ENCODE measurements around the gene DENND4C.
"Not testable (repeated sequence)": the region's sequence is repeated elsewhere in the genome, so short reads cannot be mapped to it uniquely, and the experiment has no call there.

DENND4C gene

GRCh38 chr9:19230355-19231125 lies at the start of gene DENND4C:
TSS of gene DENND4C (plus strand) at chr9:19230693. CDS start at chr9:19276175, 45,482 bp downstream.
- peak; percentile 76 for DNase-seq

GRCh38 chr9:19180991-19181390 lies 49.5 kb upstream of the DENND4C start:
- DNase-seq: no peak

GRCh38 chr9:19181561-19181960 lies 48.9 kb upstream of the DENND4C start:
- DNase-seq: no peak

DNA sequence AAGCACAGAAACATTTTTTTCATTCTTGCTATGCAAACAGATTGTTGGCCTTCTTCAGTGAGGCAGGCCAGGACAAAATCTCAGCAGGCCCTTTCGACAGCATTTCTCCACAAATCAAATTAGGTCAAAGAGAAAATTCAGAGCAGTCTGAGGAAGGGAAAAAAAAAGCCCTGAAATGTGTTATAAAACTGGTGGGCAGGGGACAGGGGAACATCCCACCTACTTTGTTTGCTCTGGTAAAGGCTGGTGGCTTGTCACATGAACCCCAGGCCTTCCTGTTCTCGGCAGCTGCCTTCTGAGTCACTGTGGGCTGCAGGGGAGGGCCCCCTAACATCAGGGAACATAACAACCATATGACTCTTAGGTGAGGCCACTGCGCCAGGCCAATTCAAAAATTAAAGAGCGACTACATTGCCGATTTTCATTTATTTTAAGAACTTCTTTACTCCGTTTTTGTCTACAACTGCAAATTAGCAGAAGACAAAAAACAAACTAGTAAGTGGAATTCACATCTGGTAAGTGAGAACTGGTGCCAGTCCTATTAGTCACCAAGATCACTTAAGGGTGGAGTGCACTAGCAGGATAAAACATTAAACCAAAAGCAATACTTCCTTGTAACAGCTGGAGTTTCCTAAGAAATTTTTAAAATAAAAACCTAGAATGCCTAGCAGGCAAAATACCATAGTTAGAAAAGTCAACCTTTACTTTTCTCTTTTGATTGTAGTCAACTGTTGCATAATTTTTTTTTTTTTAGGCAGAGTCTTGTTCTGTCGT lies 46.2 kb upstream of the DENND4C start:
- peak; percentile 59 for DNase-seq

DNA sequence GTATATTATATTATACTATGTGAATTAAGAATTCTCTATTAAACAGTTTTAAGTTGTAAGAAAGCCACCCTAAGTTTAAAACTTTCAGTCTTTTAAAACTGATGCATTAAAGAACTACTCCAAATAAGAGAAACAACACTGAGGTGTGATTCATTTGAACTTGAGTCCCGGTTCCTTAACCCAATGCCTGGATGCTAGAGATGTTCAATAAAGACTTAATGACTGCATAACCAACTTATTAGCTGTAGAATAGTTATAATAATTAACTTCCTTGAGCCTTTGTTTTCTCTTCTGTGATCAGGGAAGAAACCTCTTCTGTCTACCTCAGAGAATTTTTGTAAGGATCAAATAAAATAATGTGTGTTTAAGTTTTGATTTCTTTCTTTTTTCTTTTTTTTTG lies 45.3 kb upstream of the DENND4C start:
- DNase-seq: no peak

- no peak for DNase-seq
These were observed 44.3 kb upstream of the DENND4C start for GRCh38 chr9:19186232-19186631.

DNA sequence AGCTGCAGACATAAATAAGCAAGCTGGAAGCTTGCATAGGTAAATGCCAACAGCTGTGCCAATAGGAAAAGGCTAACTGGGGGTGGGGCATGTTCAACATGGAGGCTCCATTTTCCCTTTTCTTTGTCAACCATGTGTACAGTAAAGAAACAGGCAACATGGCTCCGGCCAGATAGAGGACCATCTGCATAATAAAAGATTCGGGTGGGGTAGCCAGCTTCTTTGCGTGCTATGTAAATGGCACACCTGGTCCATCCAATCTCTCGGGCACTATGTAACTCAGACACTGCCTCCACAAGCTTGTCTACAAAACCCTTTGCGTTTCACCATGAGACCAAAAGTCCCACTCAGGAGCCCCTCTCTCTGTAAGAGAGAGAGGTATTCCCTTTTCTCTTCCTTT lies 41.7 kb upstream of the DENND4C start:
- DNase-seq: no peak

GRCh38 chr9:19192202-19193028 lies 38.1 kb upstream of the DENND4C start:
- DNase-seq: no peak

DNA sequence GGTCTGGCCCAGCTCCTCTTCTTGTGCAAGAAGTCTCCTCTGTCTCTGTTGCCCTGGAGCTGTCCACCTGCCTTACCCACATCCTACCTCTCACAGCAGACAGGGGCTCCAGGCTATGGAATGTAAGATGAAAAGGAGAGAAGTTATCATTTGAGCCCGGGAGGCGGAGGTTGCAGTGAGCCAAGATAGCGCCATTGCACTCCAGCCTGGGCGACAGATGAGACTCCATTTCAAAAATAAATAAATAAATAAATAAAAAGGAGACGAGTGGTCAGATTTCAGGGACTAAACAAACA lies 37.5 kb upstream of the DENND4C start:
- DNase-seq: no peak

GRCh38 chr9:19193358-19193973 lies 37.0 kb upstream of the DENND4C start:
- not testable (repeated sequence) for DNase-seq

DNA sequence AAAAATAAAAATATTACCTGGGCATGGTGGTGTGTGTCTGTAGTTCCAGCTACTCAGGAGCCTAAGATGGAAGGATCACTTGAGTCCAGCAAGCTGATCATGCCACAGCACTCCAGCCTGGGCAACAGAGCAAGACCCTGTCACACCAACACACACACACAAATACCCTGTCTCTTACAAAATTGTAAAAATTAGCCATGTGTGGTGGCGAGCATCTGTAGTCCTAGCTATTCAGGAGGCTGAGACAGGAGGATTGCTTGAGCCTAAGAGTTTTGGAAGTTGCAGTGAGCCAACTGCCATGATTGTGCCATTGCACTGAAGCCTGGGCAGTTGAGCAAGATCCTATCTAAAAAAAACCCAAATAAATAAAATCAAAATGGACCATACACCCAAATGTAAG lies 32.1 kb upstream of the DENND4C start:
- DNase-seq: no peak

DNA sequence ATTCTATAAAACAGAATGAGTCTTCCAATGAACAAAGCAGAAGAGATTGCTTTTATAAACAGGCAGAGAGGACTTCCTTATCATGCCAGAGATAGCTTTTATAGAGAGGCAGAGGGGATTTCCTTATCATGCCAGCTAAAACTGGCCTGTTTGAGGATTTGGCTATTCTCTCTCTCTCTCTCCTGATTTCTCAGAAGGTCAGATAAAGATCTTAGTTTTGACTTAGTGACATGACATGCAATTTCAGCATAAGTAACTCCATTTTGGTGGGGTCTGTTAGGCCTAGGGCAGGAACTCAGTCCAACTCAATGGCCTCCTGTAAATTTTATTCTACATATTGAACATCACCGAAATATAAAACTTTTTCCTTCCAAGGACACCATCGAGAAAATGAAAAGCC lies 31.5 kb upstream of the DENND4C start:
- DNase-seq: no peak

GRCh38 chr9:19200229-19200628 lies 30.3 kb upstream of the DENND4C start:
- DNase-seq: no peak

DNA sequence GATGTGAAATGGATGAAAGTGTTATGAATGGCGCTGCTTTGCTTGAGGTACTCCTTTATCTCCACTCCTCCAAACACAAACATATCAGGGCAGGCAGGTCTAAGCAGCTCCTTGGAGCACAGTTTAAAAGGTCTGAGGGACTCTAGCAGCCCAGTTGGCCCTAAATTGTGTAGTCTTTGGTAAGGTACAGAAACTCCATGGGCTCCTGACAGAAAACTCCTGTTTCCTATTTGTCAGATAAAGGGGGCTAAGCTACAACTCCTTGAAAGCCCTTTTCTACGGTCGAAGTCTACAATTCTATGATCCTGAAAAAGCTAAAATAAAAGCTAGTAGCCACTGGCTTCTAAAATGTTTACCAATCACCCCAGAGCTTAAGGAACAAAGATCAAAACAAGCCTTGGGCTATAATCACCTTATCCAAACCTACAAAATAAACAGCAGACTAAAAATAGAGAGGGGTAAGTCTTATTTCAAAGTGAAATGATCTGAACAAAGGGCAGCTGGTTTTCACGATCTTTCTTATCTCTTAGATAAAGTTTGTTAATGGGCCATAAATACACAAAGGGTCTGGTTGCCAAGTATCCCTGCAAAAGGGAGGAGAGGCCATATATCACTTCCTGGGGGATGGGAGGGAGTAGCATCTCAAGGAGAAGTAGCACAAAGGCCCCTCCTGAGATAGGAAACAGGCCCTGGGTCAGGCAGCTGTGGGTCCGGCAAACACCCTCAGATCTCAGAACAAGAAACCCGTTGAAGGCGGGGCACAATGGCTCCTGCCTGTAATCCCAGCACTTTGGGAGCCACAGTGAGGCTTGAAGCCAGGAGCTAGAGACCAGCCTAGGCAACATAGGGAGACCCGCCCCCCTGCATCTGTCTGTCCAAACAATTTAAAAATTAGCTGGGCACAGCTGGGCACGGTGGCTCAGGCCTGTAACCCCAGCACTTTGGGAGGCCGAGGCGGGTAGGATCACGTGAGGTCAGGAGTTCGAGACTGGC lies 28.3 kb upstream of the DENND4C start:
- no peak for DNase-seq

- no peak for DNase-seq
These were observed 27.4 kb upstream of the DENND4C start for GRCh38 chr9:19203058-19203457.

DNA sequence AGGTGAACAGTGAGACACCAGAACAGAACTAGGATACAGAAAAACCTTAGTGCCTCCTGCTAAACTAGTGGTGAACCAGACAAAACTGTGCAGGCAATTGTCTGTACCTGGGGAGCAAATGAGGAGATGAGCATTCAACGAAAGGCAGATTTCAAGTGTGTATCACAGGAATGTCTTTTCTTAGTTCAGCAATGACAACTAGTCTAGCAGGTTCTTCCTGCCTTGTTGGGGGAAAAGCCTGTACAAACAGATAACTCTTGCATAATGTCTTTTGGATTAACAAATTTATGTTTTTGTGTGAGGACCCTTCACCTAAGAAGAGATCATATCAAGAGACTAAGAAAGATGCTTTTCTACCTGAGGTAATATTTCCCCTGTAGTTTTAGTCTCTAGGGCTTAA lies 21.8 kb upstream of the DENND4C start:
- no peak for DNase-seq

DNA sequence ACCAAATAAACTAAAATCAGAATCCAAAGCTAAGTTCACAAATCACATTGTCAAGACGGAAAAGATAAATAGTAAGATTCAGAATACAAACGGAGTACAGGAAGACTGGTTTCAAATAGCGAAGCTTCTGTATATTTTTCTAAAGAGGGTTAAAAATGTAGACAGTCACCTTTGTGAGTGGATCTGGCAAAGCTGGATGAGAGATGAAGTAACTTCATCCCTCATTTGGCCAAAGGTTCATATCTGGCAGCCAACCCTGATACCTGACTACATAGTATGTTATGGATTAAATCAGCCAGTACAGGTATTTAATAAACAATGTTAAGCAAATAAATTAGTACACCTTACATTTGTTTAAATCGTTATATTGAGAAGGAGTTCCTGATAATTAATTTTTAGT lies 21.3 kb upstream of the DENND4C start:
- no peak for DNase-seq

- DNase-seq: no peak
These were observed 16.7 kb upstream of the DENND4C start for GRCh38 chr9:19213823-19214222.

DNA sequence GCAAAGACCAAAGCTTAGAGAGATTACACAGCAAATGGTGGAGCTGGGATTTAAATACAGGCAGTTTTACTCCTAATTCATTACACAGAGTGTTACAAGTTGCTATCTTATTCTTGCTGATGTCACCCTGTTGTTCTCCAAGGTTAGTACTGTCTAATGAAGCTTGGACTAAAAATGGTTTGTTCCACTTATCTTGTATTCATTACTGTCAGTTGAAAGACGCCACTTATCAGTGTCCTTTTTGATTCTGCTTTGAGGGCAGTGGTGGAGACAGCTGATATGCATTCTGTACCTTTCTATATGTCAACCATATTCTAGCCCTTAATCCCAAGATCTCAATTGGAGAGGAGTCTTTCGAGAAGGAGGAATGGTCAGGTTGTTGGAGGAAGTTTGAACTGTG lies 14.0 kb upstream of the DENND4C start:
- no peak for DNase-seq

DNA sequence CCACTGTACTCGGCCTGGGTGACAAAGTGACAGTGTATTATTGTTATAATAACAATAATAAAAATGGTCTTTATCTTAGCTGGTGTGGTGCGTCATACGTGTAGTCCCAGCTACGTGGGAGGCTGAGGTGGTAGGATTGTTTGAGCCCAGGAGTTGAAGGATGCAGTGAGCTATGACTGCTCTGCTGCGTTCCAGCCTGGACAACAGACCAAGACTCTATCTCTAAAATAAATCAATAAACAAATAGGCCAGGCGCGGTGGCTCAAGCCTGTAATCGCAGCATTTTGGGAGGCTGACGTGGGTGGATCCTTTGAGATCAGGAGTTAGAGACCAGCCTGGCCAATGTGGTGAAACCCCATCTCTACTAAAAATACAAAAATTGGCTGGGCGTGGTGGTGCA lies 9.2 kb upstream of the DENND4C start:
- no peak for DNase-seq

DNA sequence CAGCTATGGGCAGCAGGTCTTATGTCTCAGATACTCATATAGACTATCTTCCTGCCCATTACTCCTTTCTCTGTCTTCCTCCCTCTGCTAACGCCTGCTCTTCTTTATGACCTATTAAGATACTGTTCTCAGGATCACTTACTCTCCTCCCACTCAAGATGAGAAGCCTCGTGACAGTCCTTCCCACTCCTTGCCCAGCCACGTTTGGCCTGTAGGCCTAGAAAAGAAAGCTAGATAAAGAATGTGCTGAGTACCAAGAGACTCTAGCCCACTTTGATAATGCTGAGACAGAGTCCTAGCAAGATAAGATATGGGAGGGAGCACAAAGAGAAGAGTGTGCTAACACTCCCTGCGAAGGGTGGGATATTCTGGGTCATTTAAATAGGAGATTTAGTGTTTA lies 6.8 kb upstream of the DENND4C start:
- no peak for DNase-seq

DNA sequence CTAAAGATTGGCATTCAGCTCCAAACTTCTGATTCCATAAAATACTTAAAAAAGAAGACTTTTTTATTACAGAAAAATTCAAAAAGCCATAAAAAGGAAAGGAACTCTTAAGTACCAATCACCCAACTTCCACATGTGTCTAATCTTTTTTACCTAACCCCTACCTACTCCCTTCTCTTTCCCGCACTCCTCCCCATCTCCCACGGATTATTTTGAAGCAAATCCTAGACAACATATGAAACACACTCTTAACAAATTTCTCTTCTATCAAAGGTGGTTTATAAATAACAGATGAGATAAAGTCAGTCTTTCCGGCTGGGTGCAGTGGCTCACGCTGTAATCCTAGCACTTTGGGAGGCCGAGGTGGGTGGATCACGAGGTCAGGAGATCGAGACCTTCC lies 5.9 kb upstream of the DENND4C start:
- DNase-seq: no peak
